Measurements from ENCODE around the gene AP3D1. TPM values are rescaled to one million over a fixed set of nuclear protein-coding genes. Genes with fewer than 3 reads are reported as not detected.
A peak's percentile ranks its signal among the peaks of the same experiment; 100 is the strongest.

AP3D1 gene
- total and polyA plus RNA-seq, 9 of the 15 experiments (the other 6 are each of a cell fraction or from before 2014, with no cell fraction given) = 1.2 to 86.1 (median 35.9) TPM

- TF ChIP-seq CREB1 (IDR thresholded peaks at IDR 0.05) (no peak; the same call in none of the 2 replicates), CREB1 (CRISPR knock-in tag; IDR thresholded peaks at IDR 0.05) (no peak), TAF9B (IDR thresholded peaks at IDR 0.05; ENCODE audit: partially characterized antibody) (no peak), ELK1 (CRISPR knock-in tag; IDR thresholded peaks at IDR 0.05) (no peak), ZFPM2 (CRISPR knock-in tag; IDR thresholded peaks at IDR 0.05) (no peak), SETDB1 (IDR thresholded peaks at IDR 0.05; ENCODE audit: low read length) (no peak), MYC (IDR thresholded peaks at IDR 0.05; ENCODE audit: low read depth, low read length) (peak; percentile 46; the same call in 1 of the 2 replicates), MYC (CRISPR knock-in tag; IDR thresholded peaks at IDR 0.05; ENCODE audit: borderline replicate concordance, low read depth) (0 out of 2 replicates have a peak, but pooled peaks have one; percentile 50), CCNT2 (IDR thresholded peaks at IDR 0.05; ENCODE audit: borderline replicate concordance, extremely low read depth, insufficient read length, low read depth, low read length) (no peak), ZNF668 (CRISPR knock-in tag; IDR thresholded peaks at IDR 0.05) (no peak), ILF3 (IDR thresholded peaks at IDR 0.05; ENCODE audit: borderline replicate concordance) (no peak; the same call in 1 of the 2 replicates), MXI1 (IDR thresholded peaks at IDR 0.05; ENCODE audit: low read depth, low read length) (no peak), RCOR1 (IDR thresholded peaks at IDR 0.05; ENCODE audit: borderline replicate concordance in 1 of 2, low read depth in 2 of 2, low read length in 2 of 2) (no peak), KDM4B (IDR thresholded peaks at IDR 0.05; ENCODE audit: borderline replicate concordance in 2 of 2, low read depth in 1 of 2) (no peak), HSF4 (CRISPR knock-in tag; IDR thresholded peaks at IDR 0.05; ENCODE audit: borderline replicate concordance) (no peak), BACH1 (tag; IDR thresholded peaks at IDR 0.05) (no peak; the same call in 1 of the 2 replicates), ZC3H4 (CRISPR knock-in tag; IDR thresholded peaks at IDR 0.05; ENCODE audit: borderline replicate concordance) (no peak), ID3 (CRISPR knock-in tag; IDR thresholded peaks at IDR 0.05) (no peak), ID3 (tag; IDR thresholded peaks at IDR 0.05) (no peak), MED1 (CRISPR knock-in tag; IDR thresholded peaks at IDR 0.05; ENCODE audit: borderline replicate concordance) (no peak), VEZF1 (CRISPR knock-in tag; IDR thresholded peaks at IDR 0.05) (peak; percentile 94), MNT (conservative IDR thresholded peaks at IDR 0.05) (no peak; a peak in 2 of 4 replicates)
Measured at GRCh38 chr19:2060884-2061494, 90.4 kb downstream of the AP3D1 start (continued).
